ENCODE measurements around the gene HDAC4. TPM values are rescaled to one million over a fixed set of nuclear protein-coding genes. Genes with fewer than 3 reads are reported as not detected.

Gene HDAC4
- total and polyA plus RNA-seq, 2 donors from 2014 or later: 2.2 to 56.8 TPM

- Histone ChIP-seq H3K4me1 (ENCODE audit: control insufficient read depth in 2 of 3, insufficient read depth in 2 of 3, low read depth in 1 of 3, low read length in 3 of 3) (peaks cover 0 to 5% (median 4%) of the 10 kb centered on the region in 3 donors), H3K27ac (ENCODE audit: low read depth in 2 of 2, low read length in 2 of 2) (no peak overlapping the region), H3K27me3 (ENCODE audit: control insufficient read depth, insufficient read depth, low read length) (no peaks in the 10 kb centered on the region), H3K9ac (ENCODE audit: low read length in 3 of 3) (no peak overlapping the region), H3K9me3 (ENCODE audit: control insufficient read depth in 2 of 3, insufficient read depth in 1 of 3, low read length in 3 of 3) (no peaks in the 10 kb centered on the region), H3K36me3 (ENCODE audit: control insufficient read depth in 2 of 3, insufficient read depth in 3 of 3, low read length in 3 of 3) (no peaks in the 10 kb centered on the region), H3K4me3 (ENCODE audit: low read length in 3 of 3) (no peak overlapping the region)
- FAIRE-seq (no peak), DNase-seq (no peak)
- intact Hi-C loops (cut with DNase I): no loop called here
- TF ChIP-seq CTCF (IDR thresholded peaks at IDR 0.05; ENCODE audit: borderline replicate concordance, extremely low read depth, insufficient read depth): no peak
These were observed 184.7 kb downstream of the HDAC4 start for GRCh38 chr2:239215988-239216613.

- Histone ChIP-seq H3K36me3 (ENCODE audit: control insufficient read depth in 2 of 3, insufficient read depth in 3 of 3, low read length in 3 of 3) (no peaks in the 10 kb centered on the region), H3K9ac (ENCODE audit: low read length in 3 of 3) (no peak overlapping the region), H3K4me1 (ENCODE audit: control insufficient read depth in 2 of 3, insufficient read depth in 2 of 3, low read depth in 1 of 3, low read length in 3 of 3) (peaks cover 0 to 2% (median 0%) of the 10 kb centered on the region in 3 donors), H3K9me3 (ENCODE audit: control insufficient read depth in 2 of 3, insufficient read depth in 1 of 3, low read length in 3 of 3) (no peaks in the 10 kb centered on the region), H3K27ac (ENCODE audit: low read depth in 2 of 2, low read length in 2 of 2) (no peak overlapping the region), H3K4me3 (ENCODE audit: low read length in 3 of 3) (no peak overlapping the region), H3K27me3 (ENCODE audit: control insufficient read depth, insufficient read depth, low read length) (no peaks in the 10 kb centered on the region)
- DNase-seq (peak in 1 of 5 donors; percentile 64), FAIRE-seq (no peak)
- no peak for TF ChIP-seq CTCF (IDR thresholded peaks at IDR 0.05; ENCODE audit: borderline replicate concordance, extremely low read depth, insufficient read depth)
- intact Hi-C loops (cut with DNase I): no loop called here
These were observed 185.5 kb downstream of the HDAC4 start for GRCh38 chr2:239215136-239215925.

DNA sequence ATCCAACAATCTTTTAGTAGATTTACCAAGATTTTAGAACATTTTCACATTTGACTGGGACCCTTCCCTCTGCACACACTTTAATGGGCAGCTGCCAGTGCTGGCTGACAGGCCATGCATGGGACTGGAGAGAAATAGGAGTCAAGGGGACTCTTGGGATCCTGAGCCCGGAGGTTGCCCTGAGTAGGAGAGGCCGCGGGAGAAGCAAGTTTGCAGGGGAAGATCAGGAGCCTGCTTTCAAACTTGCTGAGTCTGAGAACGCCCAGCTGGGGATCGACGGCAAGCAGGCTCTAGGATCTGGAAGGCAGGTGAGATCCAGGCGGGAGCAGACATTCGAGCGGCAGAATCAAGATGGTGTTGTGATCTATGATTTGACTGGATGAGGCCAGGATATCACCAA is 186.1 kb downstream of the HDAC4 start:
- no peak for TF ChIP-seq CTCF (IDR thresholded peaks at IDR 0.05; ENCODE audit: borderline replicate concordance, extremely low read depth, insufficient read depth)
- H3K9ac ChIP-seq (ENCODE audit: low read length in 3 of 3): no peak overlapping the region
- H3K4me1 ChIP-seq (ENCODE audit: control insufficient read depth in 2 of 3, insufficient read depth in 2 of 3, low read depth in 1 of 3, low read length in 3 of 3): peaks cover 0 to 2% (median 0%) of the 10 kb centered on the region in 3 donors
- no peaks in the 10 kb centered on the region for H3K27me3 ChIP-seq (ENCODE audit: control insufficient read depth, insufficient read depth, low read length)
- intact Hi-C loops (cut with DNase I): no loop called here
- H3K36me3 ChIP-seq (ENCODE audit: control insufficient read depth in 2 of 3, insufficient read depth in 3 of 3, low read length in 3 of 3): no peaks in the 10 kb centered on the region
- H3K27ac ChIP-seq (ENCODE audit: low read depth in 2 of 2, low read length in 2 of 2): no peak overlapping the region
- no peak overlapping the region for H3K4me3 ChIP-seq (ENCODE audit: low read length in 3 of 3)
- no peaks in the 10 kb centered on the region for H3K9me3 ChIP-seq (ENCODE audit: control insufficient read depth in 2 of 3, insufficient read depth in 1 of 3, low read length in 3 of 3)
- no peak for DNase-seq
- no peak for FAIRE-seq
